H9 (cell line): ENCODE results near the gene GRB10. TPM values are rescaled to one million over a fixed set of nuclear protein-coding genes. Genes with fewer than 3 reads are reported as not detected.

ENCODE experiments used
- DNase-seq: peaks from one replicate; pipeline ENCODE4 v3.0.0-alpha.2; 2017
- H2AFZ ChIP-seq: one replicate; pipeline ENCODE4 v1.6.1; 2013; ENCODE audit warnings: mild to moderate bottlenecking, low read length, control low read depth, moderate library complexity
- H2AK5ac ChIP-seq: 2 replicates; pipeline ENCODE4 v1.6.1; 2013; ENCODE audit warnings: low read length, control low read depth, mixed read lengths; ENCODE audit not compliant: insufficient read length
- H2BK120ac ChIP-seq: one replicate; pipeline ENCODE4 v1.6.1; 2013; ENCODE audit warnings: low read depth, mild to moderate bottlenecking, low read length, control low read depth, inconsistent platforms; ENCODE audit not compliant: poor library complexity, severe bottlenecking
- H2BK12ac ChIP-seq: 2 replicates; pipeline ENCODE4 v1.6.1; 2013; ENCODE audit warnings: low read length, control low read depth, mixed read lengths, low read depth; ENCODE audit not compliant: insufficient read length
- H2BK15ac ChIP-seq: 2 replicates; pipeline ENCODE4 v1.6.1; 2013; ENCODE audit warnings: low read depth, low read length, control low read depth
- H2BK20ac ChIP-seq: one replicate; pipeline ENCODE4 v1.6.1; 2013; ENCODE audit warnings: low read depth, mild to moderate bottlenecking, low read length, control low read depth, inconsistent platforms; ENCODE audit not compliant: poor library complexity, severe bottlenecking
- H2BK5ac ChIP-seq: 2 replicates; pipeline ENCODE4 v1.6.1; 2013; ENCODE audit warnings: low read length, control low read depth, mixed read lengths; ENCODE audit not compliant: insufficient read length
- H3K14ac ChIP-seq: 2 replicates; pipeline ENCODE4 v1.6.1; 2013; ENCODE audit warnings: low read length, control low read depth; ENCODE audit not compliant: insufficient read depth
- H3K18ac ChIP-seq: 2 replicates; pipeline ENCODE4 v1.6.1; 2013; ENCODE audit warnings: low read depth, mild to moderate bottlenecking, mixed read lengths, low read length, control low read depth; ENCODE audit not compliant: insufficient read length
- H3K23ac ChIP-seq: 2 replicates; pipeline ENCODE4 v1.6.1; 2013; ENCODE audit warnings: low read length, control low read depth, mixed read lengths, low read depth; ENCODE audit not compliant: insufficient read length
- H3K23me2 ChIP-seq: 2 replicates; pipeline ENCODE4 v1.6.1; 2013; ENCODE audit warnings: low read depth, mild to moderate bottlenecking, mixed read lengths, low read length, control low read depth; ENCODE audit not compliant: insufficient read length, poor library complexity, severe bottlenecking
- H3K27ac ChIP-seq: 2 replicates; pipeline ENCODE4 v1.5.1; 2013; ENCODE audit warnings: low read length, control low read depth, mixed read lengths, low read depth; ENCODE audit not compliant: insufficient read length
- H3K27me3 ChIP-seq: 2 replicates; pipeline ENCODE4 v1.6.1; 2013; ENCODE audit warnings: low read length, control low read depth, inconsistent platforms; ENCODE audit not compliant: insufficient read depth
- H3K4ac ChIP-seq: 2 replicates; pipeline ENCODE4 v1.6.1; 2013; ENCODE audit warnings: low read depth, mild to moderate bottlenecking, control low read depth, inconsistent platforms, low read length, moderate library complexity
- H3K4me1 ChIP-seq: 2 replicates; pipeline ENCODE4 v1.6.1; 2013; ENCODE audit warnings: low read length, control low read depth, inconsistent platforms; ENCODE audit not compliant: insufficient read depth
- H3K4me2 ChIP-seq: 2 replicates; pipeline ENCODE4 v1.6.1; 2013; ENCODE audit warnings: low read length, control low read depth, mixed read lengths; ENCODE audit not compliant: insufficient read length, insufficient read depth
- H3K56ac ChIP-seq: 2 replicates; pipeline ENCODE4 v1.6.1; 2013; ENCODE audit warnings: low read depth, mild to moderate bottlenecking, mixed read lengths, low read length, control low read depth; ENCODE audit not compliant: insufficient read length
- H3K79me1 ChIP-seq: 2 replicates; pipeline ENCODE4 v1.6.1; 2013; ENCODE audit warnings: low read depth, mild to moderate bottlenecking, moderate library complexity, low read length, control low read depth, inconsistent platforms; ENCODE audit not compliant: insufficient read depth, poor library complexity, severe bottlenecking
- H3K79me2 ChIP-seq: 2 replicates; pipeline ENCODE4 v1.6.1; 2013; ENCODE audit warnings: low read length, control low read depth, inconsistent platforms; ENCODE audit not compliant: insufficient read depth
- H3K9ac ChIP-seq: 2 replicates; pipeline ENCODE4 v1.6.1; 2013; ENCODE audit warnings: low read length, control low read depth, mixed read lengths; ENCODE audit not compliant: insufficient read length; ENCODE audit errors: extremely low read depth
- H3K9me3 ChIP-seq: one replicate; pipeline ENCODE4 v1.6.1; 2013; ENCODE audit warnings: low read depth, low read length, inconsistent platforms; ENCODE audit not compliant: control insufficient read depth
- H3T11ph ChIP-seq: one replicate; pipeline ENCODE4 v1.6.1; 2013; ENCODE audit warnings: mild to moderate bottlenecking, low read length, control low read depth, inconsistent platforms
- H4K20me1 ChIP-seq: one replicate; pipeline ENCODE4 v1.6.1; 2013; ENCODE audit not compliant: control insufficient read depth, insufficient read length, insufficient read depth
- H4K5ac ChIP-seq: 2 replicates; pipeline ENCODE4 v1.6.1; 2013; ENCODE audit warnings: low read depth, mild to moderate bottlenecking, mixed read lengths, low read length, control low read depth; ENCODE audit not compliant: insufficient read length
- H4K8ac ChIP-seq: replicated peaks from 2 replicates; pipeline ENCODE4 v1.6.1; 2013; ENCODE audit warnings: low read length, control low read depth, mixed read lengths, low read depth; ENCODE audit not compliant: insufficient read length
- H4K91ac ChIP-seq: 2 replicates; pipeline ENCODE4 v1.6.1; 2013; ENCODE audit warnings: low read depth, mild to moderate bottlenecking, moderate library complexity, mixed read lengths, low read length, control low read depth; ENCODE audit not compliant: insufficient read length
- H3K27ac Mint-ChIP-seq, 3 experiments: 2 replicates in 2 of 3; 3 replicates in 1 of 3; pipeline ENCODE4 v1.8.0; 2020 to 2021; ENCODE audit warnings: mixed read lengths in 3 of 3, mild to moderate bottlenecking in 1 of 3, moderate library complexity in 1 of 3
- H3K27me3 Mint-ChIP-seq: 2 replicates; pipeline ENCODE4 v1.8.0; 2021; ENCODE audit warnings: low read depth, mild to moderate bottlenecking, moderate library complexity, mixed read lengths
- H3K36me3 Mint-ChIP-seq, 3 experiments: 2 replicates in 2 of 3; 3 replicates in 1 of 3; pipeline ENCODE4 v1.8.0; 2020 to 2021; ENCODE audit warnings: low read depth in 3 of 3, mixed read lengths in 3 of 3; ENCODE audit not compliant: insufficient read depth in 1 of 3
- H3K4me1 Mint-ChIP-seq, 2 experiments: 2 replicates each; pipeline ENCODE4 v1.8.0; 2020; ENCODE audit warnings: mixed read lengths in 2 of 2
- H3K4me3 Mint-ChIP-seq, 2 experiments: 2 replicates in 1 of 2; 3 replicates in 1 of 2; pipeline ENCODE4 v1.8.0; 2020 to 2021; ENCODE audit warnings: mild to moderate bottlenecking in 2 of 2, mixed read lengths in 2 of 2, moderate library complexity in 1 of 2
- H3K9me3 Mint-ChIP-seq, 2 experiments: 2 replicates in 1 of 2; 3 replicates in 1 of 2; pipeline ENCODE4 v1.8.0; 2020; ENCODE audit warnings: mild to moderate bottlenecking in 2 of 2, mixed read lengths in 2 of 2, moderate library complexity in 1 of 2
- WGBS: extraction: QIAGEN DNeasy Blood & Tissue Kit; methylation state at CpG from one replicate; pipeline ENCODE4 v1.1.7; 2013; ENCODE audit warnings: missing lambda C conversion rate, low lambda C conversion rate, mixed read lengths; ENCODE audit not compliant: insufficient read length; ENCODE audit errors: extremely low coverage; 5-methylcytosine and 5-hydroxymethylcytosine counted together
- total RNA-seq: library from RNA; stranded (reverse); gene quantifications from 2 replicates; pipeline ENCODE4 v1.2.1, GENCODE V29; 2021
- TF ChIP-seq, protein P1 (sequence below): fragments of 200-600 bp; sonication (generic); conservative IDR thresholded peaks from 3 replicates; pipeline ENCODE4 v1.8.0; 2021; ENCODE audit warnings: antibody characterized with exemption, mild to moderate bottlenecking

GRB10 gene
- total RNA-seq, 1 experiment from 2014 or later, result 108 TPM

DNA sequence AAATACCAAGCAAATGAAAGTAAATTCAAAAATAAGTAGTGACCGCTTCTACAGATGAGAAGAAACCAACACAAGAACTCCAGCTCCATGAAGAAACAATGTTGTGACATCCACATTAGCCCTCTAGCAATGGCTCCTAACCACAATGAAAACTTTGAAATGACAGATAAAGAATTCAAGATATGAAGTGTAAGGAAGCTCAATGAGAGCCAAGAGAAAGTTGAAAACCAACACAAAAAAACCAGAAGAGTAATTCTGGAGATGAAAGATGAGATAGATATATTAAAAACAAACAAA lies 149.3 kb downstream of the GRB10 start:
- H2AFZ ChIP-seq, result no peak overlapping the region
- no peak overlapping the region for H4K91ac ChIP-seq
- H3K4me3 Mint-ChIP-seq, result no peak overlapping the region
- H2BK20ac ChIP-seq, result no peak overlapping the region
- peaks cover 0 to 35% (median 27%) of the 10 kb centered on the region in 3 experiments; a peak in 6 of 7 replicates for H3K36me3 Mint-ChIP-seq
- H4K20me1 ChIP-seq, result no peaks in the 10 kb centered on the region
- H3K56ac ChIP-seq, result no peak overlapping the region
- no peak overlapping the region for H3K14ac ChIP-seq
- H2BK12ac ChIP-seq, result no peak overlapping the region
- H3K9me3 ChIP-seq, result no peaks in the 10 kb centered on the region
- no peak overlapping the region for H3K4ac ChIP-seq
- H3K4me2 ChIP-seq, result no peak overlapping the region
- no peak overlapping the region for H3K23ac ChIP-seq
- H3T11ph ChIP-seq, result no peak overlapping the region
- no peak overlapping the region for H2BK15ac ChIP-seq
- H3K23me2 ChIP-seq, result no peaks in the 10 kb centered on the region
- peaks cover 2% of the 10 kb centered on the region; the same call in 1 of the 2 replicates for H3K79me2 ChIP-seq
- WGBS, result no CpG with 5 or more reads among the region's 1 CpG
- no peak overlapping the region for H3K27ac ChIP-seq
- H3K79me1 ChIP-seq, result no peaks in the 10 kb centered on the region
- no peak overlapping the region for H4K8ac ChIP-seq
- no peak for DNase-seq
- no peak overlapping the region for H2AK5ac ChIP-seq
- H2BK120ac ChIP-seq, result no peak overlapping the region
- no peaks in the 10 kb centered on the region for H3K27me3 ChIP-seq
- no peak overlapping the region for H4K5ac ChIP-seq
- H3K9me3 Mint-ChIP-seq, result peaks cover 14 to 29% of the 10 kb centered on the region in 2 experiments
- no peak overlapping the region for H3K9ac ChIP-seq
- TF ChIP-seq, protein P1, sequence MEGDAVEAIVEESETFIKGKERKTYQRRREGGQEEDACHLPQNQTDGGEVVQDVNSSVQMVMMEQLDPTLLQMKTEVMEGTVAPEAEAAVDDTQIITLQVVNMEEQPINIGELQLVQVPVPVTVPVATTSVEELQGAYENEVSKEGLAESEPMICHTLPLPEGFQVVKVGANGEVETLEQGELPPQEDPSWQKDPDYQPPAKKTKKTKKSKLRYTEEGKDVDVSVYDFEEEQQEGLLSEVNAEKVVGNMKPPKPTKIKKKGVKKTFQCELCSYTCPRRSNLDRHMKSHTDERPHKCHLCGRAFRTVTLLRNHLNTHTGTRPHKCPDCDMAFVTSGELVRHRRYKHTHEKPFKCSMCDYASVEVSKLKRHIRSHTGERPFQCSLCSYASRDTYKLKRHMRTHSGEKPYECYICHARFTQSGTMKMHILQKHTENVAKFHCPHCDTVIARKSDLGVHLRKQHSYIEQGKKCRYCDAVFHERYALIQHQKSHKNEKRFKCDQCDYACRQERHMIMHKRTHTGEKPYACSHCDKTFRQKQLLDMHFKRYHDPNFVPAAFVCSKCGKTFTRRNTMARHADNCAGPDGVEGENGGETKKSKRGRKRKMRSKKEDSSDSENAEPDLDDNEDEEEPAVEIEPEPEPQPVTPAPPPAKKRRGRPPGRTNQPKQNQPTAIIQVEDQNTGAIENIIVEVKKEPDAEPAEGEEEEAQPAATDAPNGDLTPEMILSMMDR, result no peak
- no peak overlapping the region for H3K27ac Mint-ChIP-seq
- no peaks in the 10 kb centered on the region for H3K27me3 Mint-ChIP-seq
- no peak overlapping the region for H3K18ac ChIP-seq
- peaks cover 2% of the 10 kb centered on the region; the same call in 1 of the 2 replicates for H3K4me1 ChIP-seq
- H2BK5ac ChIP-seq, result no peak overlapping the region
- peaks cover 35% of the 10 kb centered on the region in 2 experiments for H3K4me1 Mint-ChIP-seq
